T-helper 1 cell (primary cell): ENCODE results near the gene PRSS53.

Experiments used
- DNase-seq, 5 donors: peaks; one replicate each; pipeline ENCODE4 v3.0.0-alpha.2; 2012 to 2020

PRSS53 gene

GRCh38 chr16:31093132-31093703 is 4.5 kb upstream of the PRSS53 start:
- no peak for DNase-seq

GRCh38 chr16:31092330-31092729 is 3.6 kb upstream of the PRSS53 start:
- no peak for DNase-seq

GRCh38 chr16:31090540-31090939 is 1.8 kb upstream of the PRSS53 start:
- DNase-seq = no peak

GRCh38 chr16:31089199-31089598 is 456 bp upstream of the PRSS53 start:
- DNase-seq = no peak

- DNase-seq = no peak
Measured at GRCh38 chr16:31087971-31088370, 772 bp downstream of the PRSS53 start.

- no peak for DNase-seq
Measured at GRCh38 chr16:31087481-31087880, 1.3 kb downstream of the PRSS53 start.

- no peak for DNase-seq
Measured at GRCh38 chr16:31086629-31086906, 2.2 kb downstream of the PRSS53 start.

- no peak for DNase-seq
Measured at GRCh38 chr16:31085873-31086628, 2.7 kb downstream of the PRSS53 start.

GRCh38 chr16:31085411-31085810 is 3.3 kb downstream of the PRSS53 start:
- DNase-seq = no peak

GRCh38 chr16:31084584-31085302 is 4.0 kb downstream of the PRSS53 start:
- DNase-seq = no peak

GRCh38 chr16:31083981-31084380 is 4.8 kb downstream of the PRSS53 start:
- no peak for DNase-seq

GRCh38 chr16:31083556-31083955 is 5.2 kb downstream of the PRSS53 start:
- DNase-seq = no peak

GRCh38 chr16:31083081-31083480 is 5.7 kb downstream of the PRSS53 start:
- no peak for DNase-seq

GRCh38 chr16:31082368-31083045 is 6.2 kb downstream of the PRSS53 start:
- no peak for DNase-seq

GRCh38 chr16:31081428-31082351 is 7.1 kb downstream of the PRSS53 start:
- DNase-seq = no peak

- DNase-seq = no peak
Measured at GRCh38 chr16:31080756-31081419, 7.9 kb downstream of the PRSS53 start.

GRCh38 chr16:31080035-31080629 is 8.6 kb downstream of the PRSS53 start:
- no peak for DNase-seq

GRCh38 chr16:31079342-31079944 is 9.3 kb downstream of the PRSS53 start:
- no peak for DNase-seq

- no peak for DNase-seq
Measured at GRCh38 chr16:31078597-31079341, 10.0 kb downstream of the PRSS53 start.
